ENCODE data around the gene SLC35B1. TPM values are rescaled to one million over a fixed set of nuclear protein-coding genes. Genes with fewer than 3 reads are reported as not detected.

Gene SLC35B1
- polyA plus RNA-seq, 1 donor (not counting 4 experiments of a cell fraction or from before 2014, with no cell fraction given) = 71.6 TPM

DNA sequence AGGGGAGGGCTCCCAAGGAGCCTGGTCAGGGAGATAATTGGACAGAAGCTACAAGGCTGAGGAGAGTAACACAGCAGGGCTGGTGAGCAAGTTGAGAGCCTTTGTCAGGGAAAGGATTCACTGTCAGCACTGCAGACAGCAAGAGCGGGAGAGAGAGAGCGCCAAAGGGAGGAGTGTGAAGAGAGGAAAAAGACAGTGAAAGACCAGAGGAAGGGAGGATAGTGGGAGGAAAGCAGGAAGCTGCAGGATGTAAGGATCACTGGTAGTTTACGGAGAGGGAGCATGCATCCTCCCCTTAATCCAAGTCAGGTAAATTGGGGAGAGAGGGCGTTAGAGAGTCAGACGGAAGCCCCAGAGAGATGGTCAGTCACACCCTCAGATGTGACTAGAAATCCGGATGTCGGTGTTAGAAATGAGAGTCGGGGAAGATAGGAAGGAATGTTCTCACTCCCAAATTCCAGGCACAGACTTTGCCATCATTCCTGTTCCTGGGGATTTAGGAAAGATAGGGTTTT is 16.0 kb downstream of the SLC35B1 start:
- DNase-seq (ENCODE audit: low read depth, low spot score) (no peak), FAIRE-seq (no peak)
- Histone ChIP-seq H3K27ac (ENCODE audit: control insufficient read depth, insufficient read depth, low read length) (no peak overlapping the region), H2AFZ (ENCODE audit: control insufficient read depth, low read length) (no peak overlapping the region), H3K4me3 (ENCODE audit: control insufficient read depth in 2 of 3, extremely low read depth in 1 of 3, insufficient read depth in 2 of 3, low read depth in 1 of 3, low read length in 3 of 3) (no peak overlapping the region), H3K79me2 (ENCODE audit: control insufficient read depth, insufficient read depth, low read length) (no peaks in the 10 kb centered on the region), H3K4me2 (ENCODE audit: control insufficient read depth, extremely low read depth, insufficient read depth, low read depth, low read length) (no peak overlapping the region), H3K4me1 (ENCODE audit: control insufficient read depth, extremely low read depth, insufficient read depth, low read length) (no peaks in the 10 kb centered on the region), H3K9ac (ENCODE audit: control insufficient read depth, extremely low read depth, insufficient read depth, low read length) (no peak overlapping the region), H4K20me1 (ENCODE audit: control insufficient read depth, extremely low read depth, insufficient read depth, low read length) (no peaks in the 10 kb centered on the region), H3K9me1 (ENCODE audit: control insufficient read depth, extremely low read depth, insufficient read depth, low read length) (no peaks in the 10 kb centered on the region), H3K9me3 (ENCODE audit: control insufficient read depth, low read depth, low read length) (no peaks in the 10 kb centered on the region), H3K27me3 (ENCODE audit: control insufficient read depth, extremely low read depth, insufficient read depth, low read length) (peaks cover 5% of the 10 kb centered on the region), H3K36me3 (ENCODE audit: control insufficient read depth in 2 of 2, extremely low read depth in 1 of 2, insufficient read depth in 2 of 2, low read length in 2 of 2) (no peaks in the 10 kb centered on the region)
- TF ChIP-seq, protein P1, sequence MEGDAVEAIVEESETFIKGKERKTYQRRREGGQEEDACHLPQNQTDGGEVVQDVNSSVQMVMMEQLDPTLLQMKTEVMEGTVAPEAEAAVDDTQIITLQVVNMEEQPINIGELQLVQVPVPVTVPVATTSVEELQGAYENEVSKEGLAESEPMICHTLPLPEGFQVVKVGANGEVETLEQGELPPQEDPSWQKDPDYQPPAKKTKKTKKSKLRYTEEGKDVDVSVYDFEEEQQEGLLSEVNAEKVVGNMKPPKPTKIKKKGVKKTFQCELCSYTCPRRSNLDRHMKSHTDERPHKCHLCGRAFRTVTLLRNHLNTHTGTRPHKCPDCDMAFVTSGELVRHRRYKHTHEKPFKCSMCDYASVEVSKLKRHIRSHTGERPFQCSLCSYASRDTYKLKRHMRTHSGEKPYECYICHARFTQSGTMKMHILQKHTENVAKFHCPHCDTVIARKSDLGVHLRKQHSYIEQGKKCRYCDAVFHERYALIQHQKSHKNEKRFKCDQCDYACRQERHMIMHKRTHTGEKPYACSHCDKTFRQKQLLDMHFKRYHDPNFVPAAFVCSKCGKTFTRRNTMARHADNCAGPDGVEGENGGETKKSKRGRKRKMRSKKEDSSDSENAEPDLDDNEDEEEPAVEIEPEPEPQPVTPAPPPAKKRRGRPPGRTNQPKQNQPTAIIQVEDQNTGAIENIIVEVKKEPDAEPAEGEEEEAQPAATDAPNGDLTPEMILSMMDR (optimal IDR thresholded peaks at IDR 0.05 in 1 of 3, IDR thresholded peaks at IDR 0.05 in 1 of 3, conservative IDR thresholded peaks at IDR 0.05 in 1 of 3; ENCODE audit: extremely low read depth in 1 of 3, insufficient read depth in 2 of 3, low read length in 3 of 3) = no peak
- no peak for TF ChIP-seq EZH2 (IDR thresholded peaks at IDR 0.05; ENCODE audit: low read length)
- dilution Hi-C loops (cut with MboI; ENCODE audit: extremely low pct_ligation_motif_present, low sequenced_read_pairs) = no loop called here

DNA sequence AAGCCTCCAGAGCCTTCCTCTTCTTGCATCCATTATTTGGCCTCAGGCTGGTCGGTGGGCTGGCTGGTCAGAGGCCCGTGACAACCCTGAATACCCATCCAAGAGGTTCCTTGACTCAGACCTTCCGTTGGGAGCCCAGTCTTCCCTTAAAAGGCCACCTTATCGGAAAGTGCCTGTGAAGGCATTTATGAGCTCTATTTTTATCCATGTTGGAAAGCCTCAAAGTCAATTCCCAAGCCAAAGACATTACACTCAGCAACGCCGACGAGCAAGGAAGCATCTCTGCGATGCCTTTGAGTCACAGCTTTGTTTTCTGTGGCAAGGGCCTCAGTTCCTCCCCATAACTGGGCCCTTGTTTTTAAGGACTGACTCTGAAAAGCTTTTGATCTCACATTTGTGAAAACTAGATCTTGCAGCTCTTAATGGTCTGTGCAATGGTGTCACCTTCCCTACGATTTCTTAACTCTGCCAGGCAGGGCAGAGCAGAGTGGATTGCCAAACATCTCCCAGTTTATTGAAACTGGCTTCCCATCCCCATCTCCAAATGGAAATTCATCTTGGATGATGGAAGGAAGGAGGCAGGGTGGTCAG is 16.6 kb downstream of the SLC35B1 start:
- Histone ChIP-seq H3K4me3 (ENCODE audit: control insufficient read depth in 2 of 3, extremely low read depth in 1 of 3, insufficient read depth in 2 of 3, low read depth in 1 of 3, low read length in 3 of 3) (no peak overlapping the region), H3K27me3 (ENCODE audit: control insufficient read depth, extremely low read depth, insufficient read depth, low read length) (peaks cover 5% of the 10 kb centered on the region), H3K9me1 (ENCODE audit: control insufficient read depth, extremely low read depth, insufficient read depth, low read length) (no peaks in the 10 kb centered on the region), H3K9ac (ENCODE audit: control insufficient read depth, extremely low read depth, insufficient read depth, low read length) (no peak overlapping the region), H2AFZ (ENCODE audit: control insufficient read depth, low read length) (no peak overlapping the region), H3K4me1 (ENCODE audit: control insufficient read depth, extremely low read depth, insufficient read depth, low read length) (no peaks in the 10 kb centered on the region), H3K9me3 (ENCODE audit: control insufficient read depth, low read depth, low read length) (no peaks in the 10 kb centered on the region), H3K36me3 (ENCODE audit: control insufficient read depth in 2 of 2, extremely low read depth in 1 of 2, insufficient read depth in 2 of 2, low read length in 2 of 2) (no peaks in the 10 kb centered on the region), H4K20me1 (ENCODE audit: control insufficient read depth, extremely low read depth, insufficient read depth, low read length) (no peaks in the 10 kb centered on the region), H3K27ac (ENCODE audit: control insufficient read depth, insufficient read depth, low read length) (no peak overlapping the region), H3K4me2 (ENCODE audit: control insufficient read depth, extremely low read depth, insufficient read depth, low read depth, low read length) (no peak overlapping the region), H3K79me2 (ENCODE audit: control insufficient read depth, insufficient read depth, low read length) (no peaks in the 10 kb centered on the region)
- DNase-seq (ENCODE audit: low read depth, low spot score) (no peak), FAIRE-seq (no peak)
- TF ChIP-seq EZH2 (IDR thresholded peaks at IDR 0.05; ENCODE audit: low read length) = no peak
- TF ChIP-seq, protein P1 (optimal IDR thresholded peaks at IDR 0.05 in 1 of 3, IDR thresholded peaks at IDR 0.05 in 1 of 3, conservative IDR thresholded peaks at IDR 0.05 in 1 of 3; ENCODE audit: extremely low read depth in 1 of 3, insufficient read depth in 2 of 3, low read length in 3 of 3) = no peak
- dilution Hi-C loops (cut with MboI; ENCODE audit: extremely low pct_ligation_motif_present, low sequenced_read_pairs) = no loop called here

Measured in keratinocyte (primary cell).